Ishikawa (cell line): ENCODE results near the gene TNFRSF18.

Source experiments
- CEBPB ChIP-seq: IDR thresholded peaks from 2 replicates; pipeline ENCODE4 v1.6.1; 2012
- CREB1 ChIP-seq: IDR thresholded peaks from 2 replicates; pipeline ENCODE4 v1.6.1; 2012; ENCODE audit warnings: low read depth
- EGR1 ChIP-seq: IDR thresholded peaks from 2 replicates; pipeline ENCODE4 v1.6.1; 2012
- EP300 ChIP-seq: IDR thresholded peaks from 2 replicates; pipeline ENCODE4 v1.6.1; 2012; ENCODE audit warnings: borderline replicate concordance
- FOXM1 ChIP-seq: IDR thresholded peaks from 2 replicates; pipeline ENCODE4 v1.6.1; 2012; ENCODE audit warnings: low read depth, borderline replicate concordance
- MAX ChIP-seq: IDR thresholded peaks from 2 replicates; pipeline ENCODE4 v1.6.1; 2012
- NFIC ChIP-seq: IDR thresholded peaks from 2 replicates; pipeline ENCODE4 v1.6.1; 2012
- RAD21 ChIP-seq: IDR thresholded peaks from 2 replicates; pipeline ENCODE4 v1.6.1; 2012; ENCODE audit warnings: low read depth
- REST ChIP-seq: IDR thresholded peaks from 2 replicates; pipeline ENCODE4 v1.6.1; 2012; ENCODE audit warnings: low read depth, mild to moderate bottlenecking
- TAF1 ChIP-seq: IDR thresholded peaks from 2 replicates; pipeline ENCODE4 v1.6.1; 2012; ENCODE audit warnings: low read depth, mild to moderate bottlenecking
- TCF12 ChIP-seq: IDR thresholded peaks from 2 replicates; pipeline ENCODE4 v1.6.1; 2012; ENCODE audit warnings: low read depth
- TEAD4 ChIP-seq: IDR thresholded peaks from 2 replicates; pipeline ENCODE4 v1.6.1; 2012
- USF1 ChIP-seq: IDR thresholded peaks from 2 replicates; pipeline ENCODE4 v1.6.1; 2012
- YY1 ChIP-seq: IDR thresholded peaks from 2 replicates; pipeline ENCODE4 v1.6.1; 2012; ENCODE audit warnings: low read depth
- ZBTB7A ChIP-seq: IDR thresholded peaks from 2 replicates; pipeline ENCODE4 v1.6.1; 2012; ENCODE audit warnings: low read depth

Gene TNFRSF18

GRCh38 chr1:1162597-1163537 is 43.5 kb downstream of the TNFRSF18 start:
- TF ChIP-seq RAD21 (0 out of 2 replicates have a peak, but pooled peaks have one; percentile 6), EP300 (peak; percentile 75), MAX (peak; percentile 91), USF1 (peak; percentile 52; the same call in 1 of the 2 replicates), REST (no peak), CREB1 (peak; percentile 62), FOXM1 (no peak; the same call in 1 of the 2 replicates), TCF12 (peak; percentile 91), CEBPB (peak; percentile 4; the same call in 1 of the 2 replicates), TAF1 (peak; percentile 92), TEAD4 (peak; percentile 43), NFIC (peak; percentile 76), YY1 (peak; percentile 86), EGR1 (peak; percentile 69), ZBTB7A (peak; percentile 100)

GRCh38 chr1:1161683-1162079 is 44.7 kb downstream of the TNFRSF18 start:
- TF ChIP-seq CREB1 (no peak), FOXM1 (no peak), NFIC (no peak), ZBTB7A (no peak), RAD21 (no peak), CEBPB (no peak), REST (no peak), EP300 (no peak), TAF1 (no peak), EGR1 (no peak), YY1 (no peak), TEAD4 (no peak)

GRCh38 chr1:1161078-1161682 is 45.2 kb downstream of the TNFRSF18 start:
- TF ChIP-seq TCF12 (no peak), ZBTB7A (0 out of 2 replicates have a peak, but pooled peaks have one; percentile 11)

GRCh38 chr1:1160281-1160930 is 46.0 kb downstream of the TNFRSF18 start:
- no peak for TF ChIP-seq CREB1
- TF ChIP-seq TEAD4, result no peak
- TF ChIP-seq EGR1, result no peak
- no peak for TF ChIP-seq MAX

GRCh38 chr1:1157914-1158710 is 48.3 kb downstream of the TNFRSF18 start:
- peak; percentile 11; the same call in 1 of the 2 replicates for TF ChIP-seq MAX
- TF ChIP-seq ZBTB7A, result peak; percentile 90; the same call in 1 of the 2 replicates
- 0 out of 2 replicates have a peak, but pooled peaks have one; percentile 46 for TF ChIP-seq YY1
- peak; percentile 53 for TF ChIP-seq TAF1
- TF ChIP-seq TCF12, result peak; percentile 25; the same call in 1 of the 2 replicates
- no peak for TF ChIP-seq CREB1
- no peak for TF ChIP-seq CEBPB
- no peak for TF ChIP-seq EP300
- TF ChIP-seq USF1, result no peak
